ENCODE data around the gene PTPRB. TPM values are rescaled to one million over a fixed set of nuclear protein-coding genes. Genes with fewer than 3 reads are reported as not detected.

Gene PTPRB
- total RNA-seq, 1 donor from 2014 or later, result 38.7 TPM

DNA sequence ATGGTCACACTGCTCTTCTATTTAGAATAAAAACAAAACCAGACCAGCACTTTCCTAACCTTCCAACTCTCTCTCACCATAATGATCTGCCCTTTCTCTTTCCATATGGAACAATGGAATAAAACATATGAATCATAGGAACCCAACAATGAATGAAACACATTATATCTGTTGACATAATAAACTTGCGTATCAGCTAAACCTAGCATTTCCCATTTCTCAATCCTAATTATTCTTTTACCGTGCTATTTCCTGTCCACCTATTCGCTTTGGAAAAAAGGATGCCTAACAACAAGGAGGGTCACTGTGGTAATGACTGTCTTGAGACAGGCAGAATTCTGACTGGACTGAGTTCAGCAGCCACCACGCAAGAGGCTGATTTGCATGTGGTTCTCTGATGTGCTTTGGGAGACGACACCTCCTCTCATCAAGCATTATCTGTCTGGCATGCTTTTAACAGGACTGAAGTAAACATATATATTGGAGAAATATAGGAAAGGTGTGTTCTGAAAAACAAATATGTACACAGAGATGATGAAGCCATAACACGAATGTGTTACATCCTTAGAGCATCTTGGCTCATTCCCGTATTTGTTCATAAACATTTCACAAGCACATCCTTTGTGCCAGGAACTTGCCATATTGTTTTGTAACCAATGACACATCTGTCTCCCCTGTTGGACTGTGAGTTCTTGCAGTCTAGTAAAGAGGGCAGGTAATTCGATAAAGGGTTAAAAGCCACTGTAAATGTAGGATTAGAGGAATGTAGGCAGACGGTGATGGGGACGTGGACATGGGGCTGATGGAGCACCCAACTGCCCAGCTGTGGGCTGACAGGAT is 87.7 kb downstream of the PTPRB start:
- no peak for DNase-seq
- Histone ChIP-seq H3K36me3 (peaks cover 23% of the 10 kb centered on the region), H3K4me3 (no peak overlapping the region), H3K4me1 (peaks cover 40% of the 10 kb centered on the region), H3K27ac (replicated peaks) (peak overlapping the region; percentile 11), H3K27me3 (ENCODE audit: low read depth) (no peaks in the 10 kb centered on the region), H3K9me3 (replicated peaks) (no peaks in the 10 kb centered on the region)
- TF ChIP-seq, protein P1, sequence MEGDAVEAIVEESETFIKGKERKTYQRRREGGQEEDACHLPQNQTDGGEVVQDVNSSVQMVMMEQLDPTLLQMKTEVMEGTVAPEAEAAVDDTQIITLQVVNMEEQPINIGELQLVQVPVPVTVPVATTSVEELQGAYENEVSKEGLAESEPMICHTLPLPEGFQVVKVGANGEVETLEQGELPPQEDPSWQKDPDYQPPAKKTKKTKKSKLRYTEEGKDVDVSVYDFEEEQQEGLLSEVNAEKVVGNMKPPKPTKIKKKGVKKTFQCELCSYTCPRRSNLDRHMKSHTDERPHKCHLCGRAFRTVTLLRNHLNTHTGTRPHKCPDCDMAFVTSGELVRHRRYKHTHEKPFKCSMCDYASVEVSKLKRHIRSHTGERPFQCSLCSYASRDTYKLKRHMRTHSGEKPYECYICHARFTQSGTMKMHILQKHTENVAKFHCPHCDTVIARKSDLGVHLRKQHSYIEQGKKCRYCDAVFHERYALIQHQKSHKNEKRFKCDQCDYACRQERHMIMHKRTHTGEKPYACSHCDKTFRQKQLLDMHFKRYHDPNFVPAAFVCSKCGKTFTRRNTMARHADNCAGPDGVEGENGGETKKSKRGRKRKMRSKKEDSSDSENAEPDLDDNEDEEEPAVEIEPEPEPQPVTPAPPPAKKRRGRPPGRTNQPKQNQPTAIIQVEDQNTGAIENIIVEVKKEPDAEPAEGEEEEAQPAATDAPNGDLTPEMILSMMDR (IDR thresholded peaks at IDR 0.05; ENCODE audit: borderline replicate concordance), result no peak
- intact Hi-C loops (cut with micrococcal nuclease), result no loop called here

DNA sequence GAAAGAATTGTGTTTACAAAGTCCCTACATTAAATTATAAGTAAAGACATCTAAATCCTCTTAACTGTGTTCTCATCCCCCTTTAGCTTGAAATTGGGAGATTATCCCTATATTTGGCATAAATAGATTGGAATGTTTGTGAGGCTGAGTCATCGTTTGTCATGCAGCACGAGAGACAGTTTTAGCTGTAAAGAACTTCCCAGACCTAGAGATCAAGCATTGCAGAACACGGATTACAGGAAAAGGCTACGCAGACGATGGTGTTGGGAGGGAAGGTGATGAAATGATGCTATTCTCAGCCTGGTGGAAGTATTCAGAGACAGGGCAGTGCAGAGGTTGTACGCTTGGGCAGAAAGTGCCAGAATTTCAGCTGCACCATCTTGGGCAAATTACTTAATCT is 93.8 kb downstream of the PTPRB start:
- H3K27ac ChIP-seq (replicated peaks), result peak overlapping the region; percentile 28

DNA sequence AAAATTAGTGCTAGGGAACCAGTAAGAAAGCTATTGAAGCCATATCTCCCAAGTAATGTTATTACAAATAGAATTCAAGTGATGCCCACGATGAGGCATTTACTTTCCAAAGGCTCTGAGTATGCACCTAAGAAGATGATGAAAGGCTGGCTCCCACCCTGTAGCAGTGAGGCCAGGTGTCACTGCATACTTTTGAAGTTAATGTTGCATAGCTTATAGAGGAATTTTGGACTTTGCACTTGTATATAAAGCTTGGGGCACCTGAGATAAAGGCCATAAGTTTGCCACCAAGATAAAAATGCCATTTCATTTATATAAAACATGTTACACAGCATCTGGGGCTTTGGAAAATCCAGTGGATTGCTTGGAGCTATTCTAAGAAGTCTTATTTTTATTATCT is 96.2 kb downstream of the PTPRB start:
- peaks cover 13% of the 10 kb centered on the region for H3K36me3 ChIP-seq

More for the DNA sequence above, 93.8 kb downstream of the PTPRB start:
- DNase-seq, result no peak
- Histone ChIP-seq H3K4me1 (peaks cover 16% of the 10 kb centered on the region), H3K27me3 (ENCODE audit: low read depth) (no peaks in the 10 kb centered on the region), H3K4me3 (no peak overlapping the region), H3K9me3 (replicated peaks) (no peaks in the 10 kb centered on the region), H3K36me3 (peaks cover 17% of the 10 kb centered on the region)
- TF ChIP-seq, protein P1 (IDR thresholded peaks at IDR 0.05; ENCODE audit: borderline replicate concordance), result no peak
- intact Hi-C loops (cut with micrococcal nuclease), result no loop called here

DNA sequence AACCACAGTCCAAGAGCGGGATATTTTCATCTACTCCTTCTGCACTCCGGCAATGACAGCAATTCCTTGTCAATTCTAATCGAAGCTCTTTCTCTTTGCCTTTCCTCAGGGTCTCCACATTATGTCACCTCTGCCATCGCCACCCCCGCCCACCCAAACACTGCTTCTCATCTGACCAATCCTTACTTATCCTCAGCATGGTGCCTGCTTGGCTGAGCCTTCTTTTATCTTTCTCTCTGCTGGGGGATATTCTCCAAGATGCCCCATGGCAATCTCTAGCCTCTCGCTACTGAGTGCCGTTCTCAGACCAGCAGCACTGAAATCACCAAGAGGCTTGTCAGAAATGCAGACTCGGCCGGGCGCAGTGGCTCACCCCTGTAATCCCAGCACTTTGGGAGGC is 100.6 kb downstream of the PTPRB start:
- DNase-seq, result no peak
- no peaks in the 10 kb centered on the region for H3K9me3 ChIP-seq (replicated peaks)
- intact Hi-C loops (cut with micrococcal nuclease), result no loop called here
- H3K27ac ChIP-seq (replicated peaks), result peak overlapping the region; percentile 75
- no peaks in the 10 kb centered on the region for H3K27me3 ChIP-seq (ENCODE audit: low read depth)
- H3K4me1 ChIP-seq, result peaks cover 26% of the 10 kb centered on the region
- TF ChIP-seq, protein P1 (IDR thresholded peaks at IDR 0.05; ENCODE audit: borderline replicate concordance), result no peak
- peaks cover 23% of the 10 kb centered on the region for H3K36me3 ChIP-seq
- no peak overlapping the region for H3K4me3 ChIP-seq

More for the DNA sequence above, 96.2 kb downstream of the PTPRB start:
- Histone ChIP-seq H3K9me3 (replicated peaks) (no peaks in the 10 kb centered on the region), H3K4me1 (peaks cover 26% of the 10 kb centered on the region), H3K27ac (replicated peaks) (no peak overlapping the region), H3K27me3 (ENCODE audit: low read depth) (no peaks in the 10 kb centered on the region), H3K4me3 (no peak overlapping the region)
- TF ChIP-seq, protein P1 (IDR thresholded peaks at IDR 0.05; ENCODE audit: borderline replicate concordance), result no peak
- DNase-seq, result no peak
- intact Hi-C loops (cut with micrococcal nuclease), result no loop called here

DNA sequence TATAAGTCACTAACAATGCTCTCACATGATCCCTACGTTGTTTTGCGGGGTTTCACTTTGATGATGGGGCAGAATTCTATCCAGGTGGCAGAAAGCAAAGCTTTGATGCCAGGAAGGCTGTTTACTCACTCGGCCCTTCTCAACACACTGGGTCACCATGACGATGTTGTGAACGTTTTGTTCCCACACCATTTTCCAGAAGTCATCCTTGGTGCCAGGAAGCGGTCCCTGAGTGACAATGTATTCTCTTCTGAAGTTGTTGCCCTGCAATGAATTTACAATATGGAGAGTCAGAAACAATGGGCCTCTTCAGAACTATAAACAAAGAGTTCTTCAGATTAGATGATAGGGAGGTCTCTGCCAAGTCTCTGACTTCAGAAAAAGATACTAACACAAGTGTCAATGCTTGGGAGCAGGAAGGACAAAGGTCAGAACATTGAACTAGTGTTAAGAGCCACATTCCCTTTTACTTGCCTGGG is 101.3 kb downstream of the PTPRB start:
- Histone ChIP-seq H3K4me3 (no peak overlapping the region), H3K9me3 (replicated peaks) (no peaks in the 10 kb centered on the region), H3K4me1 (peaks cover 26% of the 10 kb centered on the region), H3K27me3 (ENCODE audit: low read depth) (no peaks in the 10 kb centered on the region), H3K36me3 (peaks cover 29% of the 10 kb centered on the region), H3K27ac (replicated peaks) (peak overlapping the region; percentile 82)
- intact Hi-C loops (cut with micrococcal nuclease), result no loop called here
- DNase-seq, result no peak
- TF ChIP-seq, protein P1 (IDR thresholded peaks at IDR 0.05; ENCODE audit: borderline replicate concordance), result no peak
